Psoas muscle (tissue), 8 donors: ENCODE data around the gene MRPL38. TPM values are rescaled to one million over a fixed set of nuclear protein-coding genes. Genes with fewer than 3 reads are reported as not detected.

Experiments used
- ATAC-seq, 4 donors: fragments of 200-7000 bp; cut with Tn5 transposase; one replicate each; pipeline ENCODE4 v1.9.1; 2020; ENCODE audit warnings: moderate library complexity in 3 of 4, mild to moderate bottlenecking in 2 of 4
- DNase-seq, 2 donors: peaks; one replicate each; pipeline ENCODE4 v3.0.0-alpha.2; 2020
- H3K27ac ChIP-seq: fragments of 200-600 bp; one replicate; pipeline ENCODE4 v1.8.0; 2022
- H3K27me3 ChIP-seq, 3 donors: fragments of 200-600 bp in 1 of 3; one replicate each; pipeline versions ENCODE4 v1.6.1 to v1.8.0; 2013 to 2022; ENCODE audit warnings: low read length in 2 of 3, mild to moderate bottlenecking in 2 of 3, moderate library complexity in 1 of 3; ENCODE audit not compliant: insufficient read depth in 3 of 3
- H3K36me3 ChIP-seq, 2 donors: fragments of 200-600 bp in 1 of 2; one replicate each; pipeline versions ENCODE4 v1.6.1 to v1.8.0; 2013 to 2022; ENCODE audit warnings: low read depth in 1 of 2, mild to moderate bottlenecking in 1 of 2, moderate library complexity in 1 of 2; ENCODE audit not compliant: insufficient read depth in 1 of 2
- H3K4me1 ChIP-seq: fragments of 200-600 bp; one replicate; pipeline ENCODE4 v1.8.0; 2022
- H3K4me3 ChIP-seq: fragments of 200-600 bp; one replicate; pipeline ENCODE4 v1.8.0; 2022; ENCODE audit warnings: mild to moderate bottlenecking
- H3K9me3 ChIP-seq: fragments of 200-600 bp; one replicate; pipeline ENCODE4 v1.8.0; 2022
- WGBS, 3 donors: extraction: QIAGEN DNeasy Blood & Tissue Kit; methylation state at CpG; one replicate each; pipeline versions ENCODE4 v1.1.6 to v1.1.7; 2013; 5-methylcytosine and 5-hydroxymethylcytosine counted together
- intact Hi-C, 2 donors: fragments of 100-400 bp; cut with DNase I; formaldehyde crosslinking; loops; one replicate each; pipeline versions ENCODE4 v1.11.0 to v1.14.2; 2022
- polyA plus RNA-seq, 3 donors: library from polyadenylated mRNA; stranded (reverse); fragments of 200-250 nt; gene quantifications; one replicate each; pipeline ENCODE4 v1.2.3, GENCODE V29; 2013
- total RNA-seq, 4 donors: library from RNA; stranded (reverse); fragmentation: NEBNext Ultra II Directional in 2 of 4; extraction: Animal tissue kit (Norgen Biotek cat#: 25700) in 2 of 4; gene quantifications; one replicate each; pipeline versions ENCODE4 v1.2.1 to v1.2.4, GENCODE V29; 2021 to 2023
- TF ChIP-seq, protein P1 (sequence below): fragments of 200-600 bp; IDR thresholded peaks from one replicate; pipeline ENCODE4 v1.8.0; 2022; ENCODE audit warnings: antibody characterized with exemption
- donor health status: healthy with polysubstance abuse.
- donor health status: DM: no; HTN: no; CAD: no; lungs with moderate emphysema.
- donor health status: Bipolar disorder and iron deficiency.
- donor health status: healthy.
- donor health status: DM: yes; HTN: yes; CAD: no.
- donor health status: DM: no; HTN: no; CAD: no.
- donor health status: DM: no; HTN: no; CAD: no.
- donor health status: DM: yes; HTN: yes; CAD: no.

Gene MRPL38
- total and polyA plus RNA-seq, 7 donors, result 104 to 168 (median 115) TPM

DNA sequence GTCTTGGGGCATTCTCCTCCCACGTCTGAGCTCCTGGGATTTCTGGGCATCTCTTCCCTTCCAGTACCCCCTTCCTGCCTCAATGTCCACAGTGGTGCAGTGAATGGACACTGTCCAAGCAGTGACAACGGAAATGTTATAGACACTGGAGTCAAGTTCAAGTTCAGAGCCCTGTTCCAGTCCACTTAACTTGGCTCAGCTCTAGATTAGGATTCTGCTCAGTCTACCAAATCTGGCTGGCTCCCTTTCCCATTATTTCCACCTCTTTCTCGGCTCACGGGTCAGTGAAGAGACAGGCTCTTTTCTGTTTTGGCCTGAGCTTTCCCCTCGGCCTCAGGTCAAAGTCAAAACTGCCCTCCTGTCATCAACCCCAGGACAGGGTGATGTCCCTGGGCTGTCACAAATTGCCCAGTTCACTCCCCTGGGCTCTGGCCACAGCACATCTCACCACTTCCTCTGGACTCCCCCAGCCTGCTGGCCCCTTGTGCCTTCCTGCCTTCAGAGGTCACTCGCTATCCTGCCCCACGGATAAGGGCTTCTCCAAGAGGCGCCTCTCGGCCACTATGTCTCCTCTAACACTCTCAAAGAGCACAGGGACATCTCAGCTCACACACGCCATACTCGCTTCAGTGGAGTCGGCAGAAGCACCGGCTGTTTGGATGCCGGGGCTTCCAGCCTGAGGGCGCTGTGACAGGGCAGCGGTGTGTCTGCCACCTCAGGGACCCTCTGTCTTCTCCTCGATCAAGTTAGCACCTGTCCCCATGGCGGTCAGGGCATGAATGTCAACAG is 17.7 kb upstream of the MRPL38 start:
- intact Hi-C loops, result no loop called here
- Histone ChIP-seq H3K4me3 (no peak overlapping the region), H3K27me3 (no peaks in the 10 kb centered on the region), H3K36me3 (peaks cover 0 to 15% of the 10 kb centered on the region in 2 donors), H3K27ac (no peak overlapping the region), H3K9me3 (no peaks in the 10 kb centered on the region), H3K4me1 (no peaks in the 10 kb centered on the region)
- TF ChIP-seq, protein P1, sequence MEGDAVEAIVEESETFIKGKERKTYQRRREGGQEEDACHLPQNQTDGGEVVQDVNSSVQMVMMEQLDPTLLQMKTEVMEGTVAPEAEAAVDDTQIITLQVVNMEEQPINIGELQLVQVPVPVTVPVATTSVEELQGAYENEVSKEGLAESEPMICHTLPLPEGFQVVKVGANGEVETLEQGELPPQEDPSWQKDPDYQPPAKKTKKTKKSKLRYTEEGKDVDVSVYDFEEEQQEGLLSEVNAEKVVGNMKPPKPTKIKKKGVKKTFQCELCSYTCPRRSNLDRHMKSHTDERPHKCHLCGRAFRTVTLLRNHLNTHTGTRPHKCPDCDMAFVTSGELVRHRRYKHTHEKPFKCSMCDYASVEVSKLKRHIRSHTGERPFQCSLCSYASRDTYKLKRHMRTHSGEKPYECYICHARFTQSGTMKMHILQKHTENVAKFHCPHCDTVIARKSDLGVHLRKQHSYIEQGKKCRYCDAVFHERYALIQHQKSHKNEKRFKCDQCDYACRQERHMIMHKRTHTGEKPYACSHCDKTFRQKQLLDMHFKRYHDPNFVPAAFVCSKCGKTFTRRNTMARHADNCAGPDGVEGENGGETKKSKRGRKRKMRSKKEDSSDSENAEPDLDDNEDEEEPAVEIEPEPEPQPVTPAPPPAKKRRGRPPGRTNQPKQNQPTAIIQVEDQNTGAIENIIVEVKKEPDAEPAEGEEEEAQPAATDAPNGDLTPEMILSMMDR, result no peak
- WGBS, 3 donors, result 86 to 90% (median 90%) methylated on average over 18 of the region's 18 CpGs
- ATAC-seq (no peak), DNase-seq (no peak)

DNA sequence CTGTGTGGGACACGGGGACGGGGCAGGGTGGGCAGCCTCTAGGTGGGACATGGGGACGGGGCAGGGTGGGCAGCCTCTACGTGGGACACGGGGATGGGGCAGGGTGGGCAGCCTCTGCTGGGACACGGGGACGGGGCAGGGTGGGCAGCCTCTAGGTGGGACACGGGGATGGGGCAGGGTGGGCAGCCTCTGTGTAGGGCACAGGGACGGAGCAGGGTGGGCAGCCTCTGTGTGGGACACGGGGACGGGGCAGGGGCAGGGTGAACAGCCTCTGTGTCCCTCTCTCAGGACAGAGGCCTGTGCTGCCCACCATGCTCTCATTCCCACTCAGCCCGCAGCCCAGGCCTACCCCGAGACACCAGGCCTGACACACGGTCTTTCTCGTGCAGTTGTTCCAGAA is 16.9 kb upstream of the MRPL38 start:
- intact Hi-C loops, result no loop called here
- no peak for ATAC-seq
- TF ChIP-seq, protein P1, result no peak
- Histone ChIP-seq H3K27ac (no peak overlapping the region), H3K4me3 (no peak overlapping the region), H3K27me3 (no peaks in the 10 kb centered on the region), H3K4me1 (no peaks in the 10 kb centered on the region), H3K36me3 (peaks cover 0 to 13% of the 10 kb centered on the region in 2 donors), H3K9me3 (no peaks in the 10 kb centered on the region)
- WGBS, 3 donors, result 90 to 97% (median 95%) methylated on average over 10 to 15 of the region's 15 CpGs
- DNase-seq, result no peak

DNA sequence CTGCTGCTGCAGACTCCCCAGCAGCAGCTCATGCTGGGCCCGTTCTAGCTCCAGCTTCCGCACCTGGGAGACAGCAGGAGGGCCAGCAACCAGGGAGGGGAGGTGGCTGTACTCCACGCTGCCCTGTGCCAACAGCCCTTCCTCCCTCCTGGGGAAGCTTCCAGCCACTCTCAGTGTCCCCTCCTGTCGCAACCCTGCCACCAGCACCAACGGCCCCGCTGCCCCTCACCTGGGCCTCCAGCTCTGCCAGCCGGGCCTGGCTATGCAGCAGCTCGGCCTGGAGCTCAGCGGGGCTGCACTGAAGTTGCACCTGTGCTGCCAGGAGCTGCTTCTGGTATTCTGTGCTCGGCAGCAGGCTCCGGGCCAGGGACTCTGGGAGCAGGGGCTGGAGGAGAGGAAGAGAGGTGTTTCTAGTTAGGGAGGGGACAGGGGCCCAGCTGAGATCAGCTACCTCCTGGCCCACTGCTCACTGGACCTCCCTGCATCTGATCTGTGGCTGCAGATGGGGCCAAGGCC is 15.4 kb upstream of the MRPL38 start:
- Histone ChIP-seq H3K36me3 (peaks cover 0 to 5% of the 10 kb centered on the region in 2 donors), H3K27ac (no peak overlapping the region), H3K4me1 (no peaks in the 10 kb centered on the region), H3K9me3 (no peaks in the 10 kb centered on the region), H3K4me3 (no peak overlapping the region), H3K27me3 (no peaks in the 10 kb centered on the region)
- intact Hi-C loops, result no loop called here
- no peak for DNase-seq
- no peak for ATAC-seq
- 89 to 90% (median 89%) methylated on average over 11 of the region's 11 CpGs for WGBS, 3 donors
- TF ChIP-seq, protein P1, result no peak

DNA sequence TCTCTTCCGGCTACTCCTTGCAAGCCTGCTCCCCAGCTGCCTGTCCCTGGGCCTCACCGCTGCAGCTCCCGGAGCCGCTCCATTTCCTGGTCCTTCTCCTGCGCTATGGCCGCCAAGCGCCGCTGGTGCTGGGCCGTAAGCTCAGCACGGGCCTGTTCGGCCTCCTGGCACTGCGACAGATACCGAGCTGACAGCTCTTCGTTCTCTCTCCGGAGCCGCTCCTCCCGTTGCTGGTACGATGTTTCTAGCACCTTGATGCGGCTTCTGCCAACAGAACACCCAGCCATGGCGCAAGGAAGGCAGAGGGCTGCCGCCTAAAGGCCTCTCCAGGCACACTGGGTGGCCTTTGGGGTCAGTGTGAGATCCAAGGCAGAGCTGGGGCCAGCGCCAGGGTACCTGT is 14.9 kb upstream of the MRPL38 start:
- no peaks in the 10 kb centered on the region for H3K4me1 ChIP-seq
- ATAC-seq, result no peak
- no peak for DNase-seq
- H3K9me3 ChIP-seq, result no peaks in the 10 kb centered on the region
- WGBS, 3 donors, result 90 to 93% (median 91%) methylated on average over 22 of the region's 22 CpGs
- H3K27me3 ChIP-seq, result no peaks in the 10 kb centered on the region
- TF ChIP-seq, protein P1, result no peak
- H3K4me3 ChIP-seq, result no peak overlapping the region
- intact Hi-C loops, result loop anchor here in 1 of 2 donors (10.0 kb wide), 1 partner anchor 375 kb away; no protein-coding TSS in a partner anchor
- H3K36me3 ChIP-seq, result peaks cover 0 to 5% of the 10 kb centered on the region in 2 donors
- no peak overlapping the region for H3K27ac ChIP-seq
